Heart right ventricle (tissue), 16 donors: ENCODE data around the gene CAMKMT. TPM values are rescaled to one million over a fixed set of nuclear protein-coding genes. Genes with fewer than 3 reads are reported as not detected.

Experiments used
- ATAC-seq, 8 donors: fragments of 200-7000 bp; cut with Tn5 transposase; one replicate each; pipeline ENCODE4 v1.9.1; 2020; ENCODE audit warnings: mild to moderate bottlenecking in 8 of 8, moderate library complexity in 8 of 8, moderate number of reproducible peaks in 1 of 8
- DNase-seq, 2 donors: peaks; one replicate each; pipeline ENCODE4 v3.0.0-alpha.2; 2020
- H3K27ac ChIP-seq, 10 donors: fragments of 200-600 bp; sonication (generic) in 2 of 10; one replicate each; pipeline versions ENCODE4 v1.5.0 to v1.8.0; 2020 to 2022; ENCODE audit warnings: mild to moderate bottlenecking in 3 of 10
- H3K27me3 ChIP-seq, 7 donors: fragments of 200-600 bp; one replicate each; pipeline ENCODE4 v1.8.0; 2021 to 2022; ENCODE audit warnings: mild to moderate bottlenecking in 2 of 7
- H3K36me3 ChIP-seq, 9 donors: fragments of 200-600 bp; sonication (generic) in 1 of 9; one replicate each; pipeline versions ENCODE4 v1.5.0 to v1.8.0; 2020 to 2022; ENCODE audit warnings: mild to moderate bottlenecking in 2 of 9
- H3K4me1 ChIP-seq, 9 donors: fragments of 200-600 bp; sonication (generic) in 1 of 9; one replicate each; pipeline versions ENCODE4 v1.5.0 to v1.8.0; 2020 to 2022; ENCODE audit warnings: mild to moderate bottlenecking in 4 of 9
- H3K4me3 ChIP-seq, 10 donors: fragments of 200-600 bp; sonication (generic) in 2 of 10; one replicate each; pipeline versions ENCODE4 v1.5.0 to v1.8.0; 2020 to 2022; ENCODE audit warnings: mild to moderate bottlenecking in 7 of 10, moderate library complexity in 2 of 10
- H3K9me3 ChIP-seq, 11 donors: fragments of 200-600 bp in 10 of 11; sonication (generic) in 2 of 11; one replicate each; pipeline versions ENCODE4 v1.5.0 to v1.8.0; 2013 to 2022; ENCODE audit warnings: mild to moderate bottlenecking in 2 of 11, control low read depth in 1 of 11, moderate library complexity in 1 of 11
- WGBS, 2 donors: extraction: QIAGEN DNeasy Blood & Tissue Kit; methylation state at CpG; one replicate each; pipeline ENCODE4 v1.1.7; 2013; ENCODE audit warnings: inconsistent platforms in 1 of 2; 5-methylcytosine and 5-hydroxymethylcytosine counted together
- intact Hi-C, 10 donors: fragments of 100-400 bp; cut with DNase I; formaldehyde crosslinking; loops; one replicate each; pipeline versions ENCODE4 v1.11.1 to v1.14.2; 2022
- polyA plus RNA-seq, 2 donors: library from polyadenylated mRNA; stranded (reverse); fragments of 200-250 nt; gene quantifications; one replicate each; pipeline ENCODE4 v1.2.3, GENCODE V29; 2013
- total RNA-seq, 10 donors: library from RNA; stranded (reverse); fragmentation: NEBNext Ultra II Directional in 3 of 10; extraction: Animal tissue kit (Norgen Biotek cat#: 25700) in 3 of 10; gene quantifications; one replicate each; pipeline versions ENCODE4 v1.2.1 to v1.2.4, GENCODE V29; 2021 to 2023
- TF ChIP-seq, protein P1 (sequence below), 9 donors: fragments of 200-600 bp; sonication (generic) in 2 of 9; IDR thresholded peaks; one replicate each; pipeline versions ENCODE4 v1.5.0 to v1.8.0; 2021 to 2022; ENCODE audit warnings: antibody characterized with exemption in 9 of 9, mild to moderate bottlenecking in 5 of 9, moderate library complexity in 1 of 9
- donor health status: Arrhythmogenic right ventricular cardiomyopathy.
- donor health status: ischemic (EF 13 %, LVEDD 7.1; RV severe dilation, severe dysfunction).
- donor health status: healthy with polysubstance abuse.
- donor health status: DM: no; HTN: yes; CAD: no.
- donor health status: DM: no; HTN: no; CAD: no.
- donor health status: ischemic (EF 25% LVEDD 6.9; RV normal size, moderate dysfunction).
- donor health status: ischemic (EF 25% LVEDD 5.7; RV mildly dilated, moderate dysfunction).
- donor health status: healthy.
- donor health status: DM: yes; HTN: yes; CAD: no.
- donor health status: Ischemic cardiomyopathy.
- donor health status: ischemic (EF 35%, LVEDD 5.7; RV mildly dilated, moderate dysfunction).
- donor health status: nonischemic (EF 11% LVEDD 7.7; RV severe dilation, severe dysfunction).
- donor health status: DM: yes; HTN: yes; CAD: no.
- donor health status: PGD.
- donor health status: ischemic (EF 29% LVEDD 5.4; RV normal size, mild dysfunction).
- donor health status: nonischemic (EF 23%, LVEDD 6.1; RV moderate dilation, normal function).

CAMKMT gene
- total and polyA plus RNA-seq, 12 donors, result 4.1 to 6.4 (median 4.8) TPM

GRCh38 chr2:44789446-44789845 lies 427.7 kb downstream of the CAMKMT start:
- ATAC-seq (no peak), DNase-seq (no peak)
- WGBS, 2 donors, result 42 to 53% methylated on average over 5 of the region's 5 CpGs
- TF ChIP-seq, protein P1, sequence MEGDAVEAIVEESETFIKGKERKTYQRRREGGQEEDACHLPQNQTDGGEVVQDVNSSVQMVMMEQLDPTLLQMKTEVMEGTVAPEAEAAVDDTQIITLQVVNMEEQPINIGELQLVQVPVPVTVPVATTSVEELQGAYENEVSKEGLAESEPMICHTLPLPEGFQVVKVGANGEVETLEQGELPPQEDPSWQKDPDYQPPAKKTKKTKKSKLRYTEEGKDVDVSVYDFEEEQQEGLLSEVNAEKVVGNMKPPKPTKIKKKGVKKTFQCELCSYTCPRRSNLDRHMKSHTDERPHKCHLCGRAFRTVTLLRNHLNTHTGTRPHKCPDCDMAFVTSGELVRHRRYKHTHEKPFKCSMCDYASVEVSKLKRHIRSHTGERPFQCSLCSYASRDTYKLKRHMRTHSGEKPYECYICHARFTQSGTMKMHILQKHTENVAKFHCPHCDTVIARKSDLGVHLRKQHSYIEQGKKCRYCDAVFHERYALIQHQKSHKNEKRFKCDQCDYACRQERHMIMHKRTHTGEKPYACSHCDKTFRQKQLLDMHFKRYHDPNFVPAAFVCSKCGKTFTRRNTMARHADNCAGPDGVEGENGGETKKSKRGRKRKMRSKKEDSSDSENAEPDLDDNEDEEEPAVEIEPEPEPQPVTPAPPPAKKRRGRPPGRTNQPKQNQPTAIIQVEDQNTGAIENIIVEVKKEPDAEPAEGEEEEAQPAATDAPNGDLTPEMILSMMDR (IDR thresholded peaks at IDR 0.05), result no peak
- no peaks in the 10 kb centered on the region for H3K36me3 ChIP-seq
- no peak overlapping the region for H3K27ac ChIP-seq
- H3K9me3 ChIP-seq, result no peaks in the 10 kb centered on the region
- intact Hi-C loops, result no loop called here
- peaks cover 0 to 21% (median 9%) of the 10 kb centered on the region in 7 donors for H3K27me3 ChIP-seq
- no peak overlapping the region for H3K4me3 ChIP-seq
- no peaks in the 10 kb centered on the region for H3K4me1 ChIP-seq

GRCh38 chr2:44789971-44790721 lies 428.4 kb downstream of the CAMKMT start:
- ATAC-seq (no peak), DNase-seq (no peak)
- H3K4me3 ChIP-seq, result no peak overlapping the region
- H3K9me3 ChIP-seq, result no peaks in the 10 kb centered on the region
- H3K27ac ChIP-seq, result no peak overlapping the region
- TF ChIP-seq, protein P1 (IDR thresholded peaks at IDR 0.05), result no peak
- WGBS, 2 donors, result 58 to 68% methylated on average over 7 of the region's 7 CpGs
- H3K4me1 ChIP-seq, result no peaks in the 10 kb centered on the region
- H3K36me3 ChIP-seq, result no peaks in the 10 kb centered on the region
- peaks cover 0 to 23% (median 9%) of the 10 kb centered on the region in 7 donors for H3K27me3 ChIP-seq
- intact Hi-C loops, result no loop called here

DNA sequence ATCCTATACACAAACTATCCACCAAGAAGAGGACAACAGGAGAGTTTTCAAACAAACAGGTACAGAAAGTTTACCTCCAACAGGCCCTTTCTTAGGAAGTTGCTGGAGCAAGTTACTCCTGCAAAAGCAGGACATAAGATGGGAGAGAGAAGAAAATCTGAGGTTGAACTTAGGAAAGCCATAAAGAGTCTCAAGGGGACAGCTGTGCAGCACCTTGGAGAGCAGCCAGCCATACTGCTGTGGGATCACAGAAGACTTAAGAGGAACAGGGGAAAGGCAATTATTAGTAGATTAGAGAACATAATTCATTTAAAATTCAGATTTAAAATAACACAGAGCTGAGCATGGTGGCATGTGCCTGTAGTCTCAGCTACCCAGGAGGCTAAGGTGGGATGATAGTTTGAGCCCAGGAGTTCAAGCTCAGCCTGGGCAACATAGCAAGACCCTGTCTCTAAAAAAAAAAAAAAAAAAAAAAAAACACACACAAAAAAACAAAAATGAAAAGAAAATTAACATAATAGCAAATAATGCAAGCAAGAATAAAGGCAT lies 431.6 kb downstream of the CAMKMT start:
- no peaks in the 10 kb centered on the region for H3K4me1 ChIP-seq
- no peak overlapping the region for H3K4me3 ChIP-seq
- no peaks in the 10 kb centered on the region for H3K9me3 ChIP-seq
- no peak overlapping the region for H3K27ac ChIP-seq
- ATAC-seq (no peak), DNase-seq (no peak)
- no peaks in the 10 kb centered on the region for H3K36me3 ChIP-seq
- peaks cover 0 to 55% (median 39%) of the 10 kb centered on the region in 7 donors for H3K27me3 ChIP-seq
- TF ChIP-seq, protein P1 (IDR thresholded peaks at IDR 0.05), result no peak
- intact Hi-C loops, result no loop called here

GRCh38 chr2:44796771-44797170 lies 435.0 kb downstream of the CAMKMT start:
- Histone ChIP-seq H3K9me3 (no peaks in the 10 kb centered on the region), H3K27me3 (peaks cover 12 to 70% (median 67%) of the 10 kb centered on the region in 7 donors), H3K36me3 (no peaks in the 10 kb centered on the region), H3K27ac (no peak overlapping the region), H3K4me3 (no peak overlapping the region), H3K4me1 (peaks cover 0 to 11% (median 7%) of the 10 kb centered on the region in 9 donors)
- TF ChIP-seq, protein P1 (IDR thresholded peaks at IDR 0.05), result no peak
- intact Hi-C loops, result no loop called here
- 52 to 60% methylated on average over 4 of the region's 4 CpGs for WGBS, 2 donors
- DNase-seq (no peak), ATAC-seq (no peak)
